Motor neuron (in vitro differentiated cells): ENCODE results near the gene ZSCAN4. TPM values are rescaled to one million over a fixed set of nuclear protein-coding genes. Genes with fewer than 3 reads are reported as not detected.

Experiments used
- ATAC-seq, 8 experiments: fragments of 200-7000 bp; cut with Tn5 transposase; replicated peaks in 6 of 8; 2 replicates each; pipeline ENCODE4 v1.8.0; 2021; ENCODE audit warnings: mild to moderate bottlenecking in 8 of 8, moderate library complexity in 8 of 8
- H3K27ac ChIP-seq, 2 donors: fragments of 250-450 bp; sonication (Bioruptor Pico); 2 replicates each; pipeline ENCODE4 v1.9.0; 2021; ENCODE audit warnings: antibody characterized with exemption in 2 of 2, mild to moderate bottlenecking in 2 of 2, moderate library complexity in 1 of 2
- H3K4me1 ChIP-seq, 2 donors: fragments of 250-450 bp; sonication (Bioruptor Pico); replicated peaks in 1 of 2; 2 replicates each; pipeline ENCODE4 v1.6.1; 2021; ENCODE audit warnings: antibody characterized with exemption in 2 of 2, mild to moderate bottlenecking in 2 of 2, moderate library complexity in 1 of 2
- H3K4me3 ChIP-seq, 5 donors: fragments of 250-450 bp; sonication (Bioruptor Pico); 2 replicates each; pipeline ENCODE4 v1.9.0; 2021; ENCODE audit warnings: antibody characterized with exemption in 5 of 5, mild to moderate bottlenecking in 5 of 5, moderate library complexity in 4 of 5
- WGBS, 10 experiments: fragments of 450-650 bp; shearing (Covaris generic); methylation state at CpG; one replicate each; pipeline ENCODE4 v1.0.0; 2022; 5-methylcytosine and 5-hydroxymethylcytosine counted together
- in situ Hi-C, 9 experiments: fragments of 400-800 bp; cut with MboI; loops; one replicate each; pipeline ENCODE4 v1.15.0; 2021; ENCODE audit warnings: low sequenced_read_pairs in 9 of 9, low pct_unique_long_range_greater_than_20kb in 2 of 9; ENCODE audit not compliant: unreplicated experiment in 9 of 9
- total RNA-seq, 8 experiments: library from RNA; unstranded; fragments of 300-600 nt; gene quantifications; 2 replicates each; pipeline versions ENCODE4 v1.2.3 to v1.2.4, GENCODE V29; 2022

The ZSCAN4 gene
- total RNA-seq, 8 experiments from 2014 or later = 0.14 to 0.15 TPM; not detected in 6

- Histone ChIP-seq H3K4me3 (no peak overlapping the region), H3K27ac (no peak overlapping the region), H3K4me1 (no peaks in the 10 kb centered on the region)
- ATAC-seq = no peak
- in situ Hi-C loops = no loop called here
- 73 to 100% (median 93%) methylated on average over 1 to 3 of the region's 3 CpGs; no CpG with 5 or more reads in 6 of the 10 experiments for WGBS, 10 experiments
These were observed 21.0 kb downstream of the ZSCAN4 start for GRCh38 chr19:57689750-57690149.

- Histone ChIP-seq H3K4me1 (no peaks in the 10 kb centered on the region), H3K4me3 (no peak overlapping the region), H3K27ac (no peak overlapping the region)
- in situ Hi-C loops = no loop called here
- no peak for ATAC-seq
- 93 to 100% (median 98%) methylated on average over 1 to 5 of the region's 6 CpGs; no CpG with 5 or more reads in 2 of the 10 experiments for WGBS, 10 experiments
These were observed 32.9 kb downstream of the ZSCAN4 start for GRCh38 chr19:57701625-57702024.

- H3K4me1 ChIP-seq = no peaks in the 10 kb centered on the region
- in situ Hi-C loops = no loop called here
- no peak overlapping the region for H3K27ac ChIP-seq
- no peak for ATAC-seq
- no peak overlapping the region for H3K4me3 ChIP-seq
- 88 to 100% (median 100%) methylated on average over 1 of the region's 1 CpG; no CpG with 5 or more reads in 6 of the 10 experiments for WGBS, 10 experiments
These were observed 37.6 kb downstream of the ZSCAN4 start for GRCh38 chr19:57706346-57706745.

- peak in 7 of 8 experiments; percentile 12 to 93 (median 64) for ATAC-seq
- in situ Hi-C loops = no loop called here
These were observed 40.1 kb downstream of the ZSCAN4 start, which contains the start of gene ZNF154 for GRCh38 chr19:57708641-57709361. Gene ZNF154 (minus strand): TSS chr19:57709204. CDS start chr19:57708971, 233 bp downstream.

GRCh38 chr19:57709616-57710015 lies 40.9 kb downstream of the ZSCAN4 start:
- no peak overlapping the region for H3K27ac ChIP-seq
- peak in 1 of 8 experiments; percentile 5 for ATAC-seq
- H3K4me1 ChIP-seq = no peaks in the 10 kb centered on the region
- H3K4me3 ChIP-seq = no peak overlapping the region
- in situ Hi-C loops = no loop called here
- 26 to 96% (median 73%) methylated on average over 2 to 13 of the region's 15 CpGs; no CpG with 5 or more reads in 2 of the 10 experiments for WGBS, 10 experiments

More at GRCh38 chr19:57708641-57709361, 40.1 kb downstream of the ZSCAN4 start, which contains the start of gene ZNF154:
- Histone ChIP-seq H3K4me3 (peak within 1 kb of the TSS in 4 of 5 donors; percentile 19 to 41 (median 36)), H3K27ac (peak within 1 kb of the TSS in 1 of 2 donors; percentile 48), H3K4me1 (no peaks in the 10 kb centered on the region)
- 0 to 25% (median 17%) methylated on average over 1 to 11 of the region's 53 CpGs; no CpG with 5 or more reads in 1 of the 10 experiments for WGBS, 10 experiments

GRCh38 chr19:57712222-57712621 lies 43.5 kb downstream of the ZSCAN4 start:
- Histone ChIP-seq H3K4me3 (no peak overlapping the region), H3K4me1 (no peaks in the 10 kb centered on the region), H3K27ac (no peak overlapping the region)
- WGBS, 10 experiments = 29 to 71% (median 50%) methylated on average over 1 of the region's 1 CpG; no CpG with 5 or more reads in 5 of the 10 experiments
- in situ Hi-C loops = no loop called here
- ATAC-seq = no peak

GRCh38 chr19:57719424-57719823 lies 50.7 kb downstream of the ZSCAN4 start:
- Histone ChIP-seq H3K4me3 (no peak overlapping the region), H3K27ac (no peak overlapping the region), H3K4me1 (no peaks in the 10 kb centered on the region)
- ATAC-seq = no peak
- in situ Hi-C loops = no loop called here

GRCh38 chr19:57719901-57720519 lies 51.3 kb downstream of the ZSCAN4 start:
- Histone ChIP-seq H3K4me1 (no peaks in the 10 kb centered on the region), H3K27ac (no peak overlapping the region), H3K4me3 (no peak overlapping the region)
- in situ Hi-C loops = no loop called here
- peak in 1 of 8 experiments; percentile 15 for ATAC-seq
- WGBS, 10 experiments = 60 to 100% (median 86%) methylated on average over 1 to 4 of the region's 4 CpGs; no CpG with 5 or more reads in 3 of the 10 experiments

GRCh38 chr19:57720878-57721277 lies 52.1 kb downstream of the ZSCAN4 start:
- ATAC-seq = no peak
- Histone ChIP-seq H3K4me3 (no peak overlapping the region), H3K27ac (no peak overlapping the region), H3K4me1 (no peaks in the 10 kb centered on the region)
- WGBS, 10 experiments = 67 to 100% (median 97%) methylated on average over 1 to 9 of the region's 10 CpGs; no CpG with 5 or more reads in 2 of the 10 experiments
- in situ Hi-C loops = no loop called here

Other genes starting within 250 kb of the ZSCAN4 start
- gene ZNF749, start 233.6 kb upstream of the ZSCAN4 start, total RNA-seq = 10 to 100 TPM; 10.1 to 24.0 (median 13.8) TPM
- gene VN1R1, start 211.8 kb upstream of the ZSCAN4 start, total RNA-seq = 1 to 10 TPM in 7 of 8 experiments, under 1 TPM in 1; 0.92 to 4.2 (median 1.7) TPM
- gene ZNF772, start 191.4 kb upstream of the ZSCAN4 start, total RNA-seq = 10 to 100 TPM in 7 of 8 experiments, 1 to 10 TPM in 1; 7.4 to 33.0 (median 19.7) TPM
- gene ZNF419, start 181.2 kb upstream of the ZSCAN4 start, total RNA-seq = 10 to 100 TPM; 12.4 to 18.6 (median 13.1) TPM
- gene ZNF773, start 169.0 kb upstream of the ZSCAN4 start, total RNA-seq = 10 to 100 TPM in 5 of 8 experiments, 1 to 10 TPM in 3; 6.3 to 17.9 (median 10.9) TPM
- 10 to 100 TPM in 1 of 8 experiments, 1 to 10 TPM in 7; 5.4 to 11.9 (median 7.9) TPM for gene ZNF549, start 141.6 kb upstream of the ZSCAN4 start, total RNA-seq
- 10 to 100 TPM in 6 of 8 experiments, 1 to 10 TPM in 2; 7.4 to 14.5 (median 12.0) TPM for gene ZNF550, start 109.1 kb upstream of the ZSCAN4 start, total RNA-seq
- 10 to 100 TPM in 1 of 8 experiments, 1 to 10 TPM in 7; 4.7 to 10.8 (median 7.3) TPM for gene ZNF416, start 90.0 kb upstream of the ZSCAN4 start, total RNA-seq
- 10 to 100 TPM in 4 of 8 experiments, 1 to 10 TPM in 4; 3.0 to 19.2 (median 9.4) TPM for gene ZIK1, start 84.8 kb upstream of the ZSCAN4 start, total RNA-seq
- gene ZNF530, start 69.0 kb upstream of the ZSCAN4 start, total RNA-seq = 1 to 10 TPM; 2.4 to 6.6 (median 3.5) TPM
- 10 to 100 TPM; 10.5 to 22.4 (median 18.5) TPM for gene ZNF134, start 54.7 kb upstream of the ZSCAN4 start, total RNA-seq
- gene ZNF211, start 35.8 kb upstream of the ZSCAN4 start, total RNA-seq = 10 to 100 TPM; 10.2 to 28.1 (median 19.6) TPM
- 10 to 100 TPM in 3 of 8 experiments, 1 to 10 TPM in 5; 4.7 to 15.2 (median 7.8) TPM for gene ZNF551, start 13.0 kb downstream of the ZSCAN4 start, total RNA-seq
- gene ZNF154, start 40.3 kb downstream of the ZSCAN4 start, total RNA-seq = 1 to 10 TPM in 6 of 8 experiments, under 1 TPM in 2; 0.73 to 7.2 (median 1.7) TPM
- gene ZNF671, start 58.7 kb downstream of the ZSCAN4 start, total RNA-seq = 10 to 100 TPM in 1 of 8 experiments, 1 to 10 TPM in 7; 1.7 to 11.4 (median 4.1) TPM
- gene ZNF776, start 77.9 kb downstream of the ZSCAN4 start, total RNA-seq = 10 to 100 TPM in 7 of 8 experiments, 1 to 10 TPM in 1; 9.8 to 28.0 (median 15.7) TPM
- 10 to 100 TPM in 7 of 8 experiments, 1 to 10 TPM in 1; 8.6 to 27.4 (median 16.2) TPM for gene ZNF586, start 100.7 kb downstream of the ZSCAN4 start, total RNA-seq
- gene ZNF552, start 146.0 kb downstream of the ZSCAN4 start, total RNA-seq = 10 to 100 TPM in 2 of 8 experiments, 1 to 10 TPM in 6; 4.4 to 20.0 (median 6.8) TPM
- 10 to 100 TPM in 4 of 8 experiments, 1 to 10 TPM in 4; 3.1 to 47.5 (median 9.8) TPM for gene ZNF587B, start 161.4 kb downstream of the ZSCAN4 start, total RNA-seq
- 10 to 100 TPM; 11.2 to 44.9 (median 25.4) TPM for gene ZNF587, start 180.9 kb downstream of the ZSCAN4 start, total RNA-seq
- gene ZNF814, start 220.1 kb downstream of the ZSCAN4 start, total RNA-seq = 10 to 100 TPM; 14.4 to 81.5 (median 22.2) TPM
- 10 to 100 TPM in 7 of 8 experiments, 1 to 10 TPM in 1; 9.1 to 24.6 (median 17.1) TPM for gene ZNF417, start 247.7 kb downstream of the ZSCAN4 start, total RNA-seq